GM19324 (cell line): ENCODE measurements around the gene APBA2.

ENCODE experiments used
- ATAC-seq: cut with Tn5 transposase; IDR thresholded peaks from one replicate; pipeline ENCODE4 v1.9.1; 2021; ENCODE audit warnings: mild to moderate bottlenecking, moderate library complexity; ENCODE audit not compliant: unreplicated experiment, low FRiP score

APBA2 gene

GRCh38 chr15:28895146-28895545 lies 9.4 kb downstream of the APBA2 start:
- ATAC-seq: no peak

DNA sequence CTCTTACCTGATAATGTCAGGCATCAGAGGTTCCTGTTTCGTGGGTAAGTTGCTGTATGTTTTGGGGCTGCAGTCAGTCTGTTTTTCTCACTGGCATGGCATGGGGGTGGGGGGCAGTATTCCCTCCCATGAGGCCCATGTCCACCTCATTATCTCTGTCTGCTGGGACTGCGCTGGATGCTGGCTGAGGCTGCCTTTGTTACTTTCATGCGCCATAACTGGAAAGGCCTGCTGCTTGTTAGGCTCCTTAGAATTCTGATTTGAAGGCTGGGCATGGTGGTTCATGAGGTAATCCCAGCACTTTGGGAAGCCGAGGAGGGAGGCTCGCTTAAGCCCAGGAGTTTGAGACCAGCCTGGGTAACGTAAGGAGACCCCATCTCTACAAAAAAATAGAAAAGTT lies 9.8 kb downstream of the APBA2 start:
- ATAC-seq: no peak

- no peak for ATAC-seq
Measured at GRCh38 chr15:28896951-28897350, 11.2 kb downstream of the APBA2 start.

DNA sequence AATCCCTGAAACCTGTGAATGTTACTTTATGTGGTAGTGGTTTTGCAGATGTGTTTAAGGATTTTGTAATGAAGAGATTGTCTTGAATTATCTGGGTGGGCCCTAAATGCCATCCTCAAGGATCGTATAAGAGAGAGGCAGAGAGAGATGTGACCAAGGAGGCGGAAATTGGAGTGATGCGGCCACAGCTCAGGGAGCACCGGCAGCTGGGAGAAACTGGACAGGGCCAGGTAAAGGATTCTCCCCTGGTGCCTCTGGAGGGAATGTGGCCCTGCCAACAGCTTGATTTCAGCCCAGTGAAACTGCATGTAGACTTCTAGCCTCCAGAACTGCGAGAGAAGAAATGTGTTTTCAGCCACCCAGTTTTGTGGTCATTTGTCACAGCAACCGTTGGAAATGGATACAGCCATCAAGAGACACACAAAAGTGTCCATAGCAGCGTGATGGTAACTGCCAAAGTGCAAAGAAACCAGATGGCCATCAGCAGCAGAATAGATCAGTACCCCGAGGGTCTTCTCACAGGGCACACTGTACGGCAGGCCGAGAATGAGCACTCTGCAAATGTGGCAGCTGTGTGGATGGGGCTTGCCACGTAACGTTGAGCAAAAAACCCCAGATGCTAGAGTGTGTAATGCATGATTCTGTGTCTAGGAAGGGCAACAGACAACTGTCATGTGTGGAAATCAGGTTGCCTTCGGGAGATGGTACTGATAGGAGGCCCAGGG lies 12.2 kb downstream of the APBA2 start:
- no peak for ATAC-seq

DNA sequence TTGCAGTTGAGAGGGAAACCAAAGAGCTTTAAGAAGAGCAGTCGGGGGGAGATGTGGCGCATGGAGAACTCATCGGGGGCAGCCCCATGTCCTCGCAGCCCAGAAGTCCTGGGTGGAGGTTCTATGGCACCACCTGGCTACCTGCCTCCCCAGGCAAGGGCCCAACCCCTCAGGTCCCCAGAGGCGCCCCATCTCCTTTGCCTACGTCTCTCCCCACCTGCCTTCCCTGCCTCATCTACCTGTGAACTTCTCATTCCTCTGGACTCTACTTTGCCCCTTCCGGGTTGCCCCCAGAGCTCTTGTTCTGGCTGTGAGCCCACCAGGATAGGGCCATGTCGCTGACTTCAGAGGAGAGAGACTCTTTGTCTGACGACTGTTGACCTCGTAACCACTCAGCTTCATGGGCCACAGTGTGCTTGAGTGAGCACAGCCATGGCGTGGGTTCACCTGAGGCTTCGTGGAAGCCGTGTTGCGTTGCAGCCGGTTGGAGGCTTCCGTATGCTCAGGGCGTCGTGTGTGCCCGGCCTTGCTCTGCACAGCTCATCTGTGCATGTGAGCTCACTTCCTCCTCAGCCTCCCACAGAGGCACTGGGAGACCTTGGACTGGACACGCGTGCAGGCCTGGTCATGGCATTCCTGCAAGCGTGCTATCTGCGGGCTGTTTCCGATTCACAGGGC lies 13.4 kb downstream of the APBA2 start:
- no peak for ATAC-seq

- ATAC-seq: no peak
Measured at GRCh38 chr15:28900041-28900891, 14.5 kb downstream of the APBA2 start.

DNA sequence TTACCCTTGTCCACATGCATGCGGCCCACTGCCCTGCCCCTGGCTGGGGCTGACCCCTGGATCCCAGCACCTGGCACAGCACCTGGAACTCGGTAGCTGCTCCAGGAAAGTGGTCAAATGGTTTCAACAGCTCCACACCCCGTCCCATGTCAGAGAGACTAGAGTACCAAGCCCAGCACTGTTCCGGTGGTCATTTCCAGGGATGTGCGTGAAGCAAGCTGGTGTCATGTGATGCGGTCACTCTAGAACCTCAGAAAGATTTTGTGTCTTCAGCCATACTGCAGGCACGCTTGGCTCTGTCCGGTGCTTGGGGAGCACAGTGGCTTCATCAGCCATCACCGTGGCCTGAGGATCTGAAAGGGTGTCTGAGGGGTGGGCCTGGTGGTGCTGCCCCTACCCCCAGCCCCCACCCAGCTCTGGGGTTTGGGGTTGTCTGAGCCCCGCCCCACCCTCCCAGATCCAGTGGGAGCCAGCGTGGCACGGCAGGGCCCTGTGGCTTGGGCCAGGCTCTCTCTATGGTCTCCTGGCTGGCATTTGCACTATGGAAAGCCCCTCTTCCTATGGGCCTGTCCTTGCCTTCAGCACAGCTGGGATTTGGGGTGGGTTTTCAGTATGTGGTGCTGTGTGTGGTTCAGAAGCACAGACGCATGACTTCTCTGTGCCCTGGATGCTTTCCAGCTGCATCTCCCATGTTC lies 15.3 kb downstream of the APBA2 start:
- no peak for ATAC-seq

- ATAC-seq: no peak
Measured at GRCh38 chr15:28901587-28901980, 15.8 kb downstream of the APBA2 start.

DNA sequence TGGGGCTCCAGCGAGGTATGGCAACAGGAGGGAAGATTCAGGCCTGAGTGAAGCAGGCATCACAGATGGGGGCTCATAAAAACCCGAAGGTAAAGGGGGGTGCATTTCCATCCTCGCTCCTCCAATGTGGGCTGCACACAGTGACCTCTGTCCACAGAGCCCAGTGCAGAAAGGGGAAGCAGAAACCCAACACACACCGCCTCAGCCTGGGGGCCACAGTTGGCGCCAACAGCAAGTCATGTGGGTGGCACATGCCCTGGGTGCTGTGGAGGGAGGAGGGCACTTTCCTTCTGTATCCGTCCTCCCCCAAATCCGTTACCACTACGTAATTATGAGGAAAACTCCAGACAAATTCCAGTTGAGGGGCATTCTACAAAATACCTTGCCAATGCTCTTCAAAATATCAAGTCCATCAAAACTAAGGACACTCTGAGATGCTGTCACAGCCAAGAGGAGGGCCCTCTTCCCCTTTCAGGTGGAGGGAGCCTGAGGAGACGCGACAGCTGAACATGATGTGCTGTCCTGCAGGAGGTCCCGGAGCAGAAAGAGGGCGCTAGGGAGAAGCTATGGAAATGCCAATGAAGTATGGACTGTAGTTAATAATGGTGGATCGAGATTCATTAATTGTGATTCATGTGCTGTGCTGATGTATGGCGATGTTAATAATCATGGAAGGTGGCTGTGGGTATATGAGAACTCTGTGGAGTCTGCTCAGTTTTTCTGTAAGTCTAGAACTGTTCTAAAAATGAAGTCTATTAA lies 16.4 kb downstream of the APBA2 start:
- ATAC-seq: no peak

- no peak for ATAC-seq
Measured at GRCh38 chr15:28902856-28903255, 17.1 kb downstream of the APBA2 start.

GRCh38 chr15:28903555-28903954 lies 17.8 kb downstream of the APBA2 start:
- no peak for ATAC-seq

- no peak for ATAC-seq
Measured at GRCh38 chr15:28904003-28904402, 18.2 kb downstream of the APBA2 start.

DNA sequence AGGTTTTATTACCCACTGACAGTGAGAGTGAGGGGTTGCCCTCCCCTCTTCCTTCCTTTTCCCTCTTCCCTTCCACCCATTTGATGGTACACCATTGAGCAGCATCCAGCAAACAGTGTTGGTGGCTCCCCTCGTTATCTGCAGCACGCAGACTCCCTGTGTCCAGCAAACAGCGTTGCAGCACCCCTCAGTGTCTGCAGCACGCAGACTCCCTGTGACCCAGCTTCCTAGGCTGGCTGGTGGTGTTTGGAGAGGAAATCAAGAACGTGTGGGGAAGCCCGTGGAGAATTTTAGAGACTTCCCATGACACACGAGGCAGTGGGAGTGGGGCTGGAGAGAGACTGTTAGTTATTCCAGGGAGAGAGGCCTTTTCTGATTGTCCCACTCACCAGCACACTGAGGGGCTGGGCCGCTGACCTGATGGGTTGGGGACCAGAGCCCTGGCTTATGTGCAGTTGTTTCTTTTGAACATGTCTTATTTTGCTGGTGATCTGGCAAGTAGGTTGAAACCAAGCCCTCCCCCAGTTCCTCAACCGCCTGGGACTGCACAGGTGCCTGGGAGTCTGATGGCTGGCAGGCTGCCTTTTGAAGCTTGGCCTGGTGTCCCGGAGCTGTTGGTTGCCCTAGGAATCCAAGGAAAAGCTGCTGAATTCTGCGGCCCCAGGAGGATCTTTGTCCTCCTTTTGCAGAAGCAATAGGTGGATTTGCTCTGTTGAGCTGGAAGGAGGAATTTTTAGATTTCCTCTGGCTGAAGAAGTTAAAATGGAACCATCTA lies 19.0 kb downstream of the APBA2 start:
- ATAC-seq: no peak

DNA sequence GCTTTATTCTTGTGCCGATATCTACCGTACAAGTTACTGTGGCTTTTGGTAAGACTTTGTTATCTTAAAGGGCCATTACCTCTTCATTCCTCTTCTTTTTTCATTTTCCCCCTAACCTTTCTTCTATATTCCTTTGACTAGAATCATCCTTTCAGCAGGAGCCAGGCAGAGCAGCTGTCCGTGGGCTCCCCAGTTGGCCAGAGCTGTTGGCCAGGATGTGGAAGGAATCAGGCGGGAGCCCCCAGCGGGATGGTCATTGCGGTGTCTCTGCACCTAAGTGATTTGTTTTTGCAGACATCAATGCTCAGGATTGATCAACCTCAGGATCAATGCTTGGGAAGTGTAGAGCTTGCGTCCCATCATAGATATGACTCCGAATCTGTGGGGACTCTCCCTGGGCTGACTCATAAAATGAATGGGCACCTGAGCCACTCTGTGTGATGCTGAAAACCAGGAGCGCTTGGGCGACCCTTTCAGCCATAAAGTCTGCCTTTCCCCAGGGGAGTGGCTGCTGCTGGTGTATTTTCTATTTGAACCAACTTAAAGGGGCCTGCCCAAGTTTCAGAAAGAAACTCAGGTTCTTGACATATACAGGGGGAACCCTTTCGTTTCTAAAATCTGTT lies 21.7 kb downstream of the APBA2 start:
- no peak for ATAC-seq

DNA sequence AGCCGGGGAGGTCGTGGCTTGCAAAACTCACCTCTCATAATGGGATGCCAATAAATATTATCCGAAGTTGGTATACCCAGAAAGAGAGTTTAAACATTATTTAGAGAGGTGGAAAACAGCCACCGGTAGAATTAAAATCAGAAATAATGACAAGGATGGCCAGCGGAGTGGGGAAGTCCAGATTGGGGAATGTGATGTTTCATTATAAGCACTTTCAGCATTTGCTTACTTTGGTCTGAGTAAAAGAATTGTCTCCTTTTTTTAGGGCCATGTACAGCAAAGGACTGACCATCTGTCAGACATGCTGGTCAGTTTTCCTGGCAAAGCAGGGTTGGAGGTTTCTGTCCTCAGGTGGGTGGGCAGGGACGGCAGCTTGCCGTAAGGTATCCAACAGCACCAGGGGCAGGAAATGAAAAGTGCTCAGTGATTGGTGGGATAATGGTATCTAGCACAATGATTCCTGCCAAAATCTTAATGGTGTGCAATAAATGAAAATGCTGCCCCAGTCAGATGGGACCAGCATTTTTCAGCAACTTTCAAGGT lies 24.3 kb downstream of the APBA2 start:
- ATAC-seq: no peak

- no peak for ATAC-seq
Measured at GRCh38 chr15:28911310-28911931, 25.6 kb downstream of the APBA2 start.

DNA sequence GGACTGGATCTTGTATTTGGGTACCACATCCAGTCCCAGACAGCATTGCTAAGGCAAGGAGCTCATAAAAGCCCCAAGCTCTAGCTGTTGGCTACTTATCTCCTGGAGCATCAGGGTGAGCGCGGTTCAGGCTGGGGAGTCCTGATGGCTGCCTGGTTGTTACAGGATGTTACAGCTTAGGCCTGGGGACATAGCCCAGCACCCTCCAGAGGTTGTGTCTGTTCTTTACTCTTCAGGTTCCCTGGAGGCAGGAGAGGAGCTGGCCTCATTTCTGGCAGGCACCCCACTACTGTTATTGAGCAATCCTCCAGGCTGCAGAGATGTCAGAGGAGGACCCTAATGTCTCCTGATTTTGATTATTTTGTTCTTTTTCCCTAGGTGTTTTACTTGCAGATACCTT lies 26.6 kb downstream of the APBA2 start:
- no peak for ATAC-seq

DNA sequence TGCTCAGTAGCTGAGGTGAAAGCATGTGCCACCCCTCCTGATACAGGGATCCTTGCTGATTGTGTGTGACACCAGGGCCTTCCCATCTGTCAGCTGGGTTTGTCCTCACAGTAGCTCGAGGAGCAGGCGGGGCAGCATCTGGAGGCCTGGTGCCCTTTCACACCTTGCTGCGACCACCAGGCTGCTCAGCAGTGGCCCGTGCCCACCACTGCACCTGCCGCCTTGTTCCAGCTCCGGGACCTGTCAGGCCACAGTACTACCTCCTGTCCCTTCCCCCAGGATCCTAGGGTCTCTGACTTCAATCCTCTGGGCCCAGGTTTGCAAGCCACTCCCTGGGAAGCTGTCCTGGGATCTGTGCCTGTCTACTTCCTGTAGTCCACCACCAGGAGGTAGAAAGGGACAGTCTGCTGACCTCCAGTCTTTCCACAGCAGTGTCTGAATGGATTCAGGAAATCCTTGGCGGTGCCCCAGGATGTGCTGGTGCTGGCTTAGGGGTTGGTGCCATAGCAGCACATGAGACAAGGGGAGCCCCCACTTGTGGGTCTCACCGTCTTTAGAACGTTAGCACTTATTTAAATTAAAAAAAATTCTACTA lies 27.5 kb downstream of the APBA2 start:
- ATAC-seq: no peak
